ENCODE data around the gene PDE6A. TPM values are rescaled to one million over a fixed set of nuclear protein-coding genes. Genes with fewer than 3 reads are reported as not detected.

PDE6A gene
- not detected for total RNA-seq

DNA sequence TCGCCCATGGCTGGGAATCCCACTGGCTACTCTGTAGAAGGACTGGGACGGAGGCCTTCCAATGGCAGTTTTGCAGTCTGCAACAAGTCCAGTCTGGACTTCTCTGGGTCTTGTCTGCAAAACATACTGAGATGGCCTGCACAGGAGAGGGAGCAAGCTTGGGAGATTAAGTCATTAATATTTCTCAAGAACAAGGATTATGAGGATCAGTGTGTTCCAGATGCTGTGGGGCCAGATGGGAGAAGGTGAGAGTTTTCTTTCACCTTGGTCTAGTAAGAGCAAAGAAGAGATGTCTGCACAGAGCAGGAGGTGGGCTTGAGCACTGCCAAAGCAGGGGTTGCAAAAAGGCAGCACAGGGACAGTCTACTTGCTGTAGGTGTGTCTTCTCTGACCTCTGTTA lies at the start of gene PDE6A:
Gene PDE6A, minus strand, starts transcription at position 128 of the 400 bp plus-strand sequence. Its CDS starts 120 bp downstream, at position 8.
- no peak for DNase-seq

DNA sequence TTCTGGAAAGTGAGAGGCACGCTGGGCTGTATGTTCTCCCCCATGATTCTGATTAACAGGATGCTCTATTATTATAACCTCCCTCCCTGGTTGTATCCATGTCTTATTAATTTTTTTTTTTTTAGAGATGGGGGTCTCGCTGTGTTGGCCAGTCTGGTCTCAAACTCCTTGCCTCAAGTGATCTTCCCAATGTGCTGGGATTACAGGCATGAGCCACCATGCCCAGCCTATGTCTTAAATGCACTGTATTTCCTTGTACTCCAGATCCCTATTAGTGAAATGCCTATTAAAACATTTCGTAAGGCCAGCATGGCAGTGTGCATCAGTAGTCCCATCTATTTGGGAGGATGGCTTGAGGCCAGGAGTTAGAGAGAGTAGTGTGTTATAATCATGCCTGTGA lies 48.9 kb upstream of the PDE6A start:
- DNase-seq, result no peak

- peak; percentile 45 for DNase-seq
Observed at GRCh38 chr5:149990518-149991376, 46.2 kb upstream of the PDE6A start.

GRCh38 chr5:149988126-149988525 lies 43.5 kb upstream of the PDE6A start:
- no peak for DNase-seq

- DNase-seq, result no peak
Observed at GRCh38 chr5:149982505-149982904, 37.9 kb upstream of the PDE6A start.

DNA sequence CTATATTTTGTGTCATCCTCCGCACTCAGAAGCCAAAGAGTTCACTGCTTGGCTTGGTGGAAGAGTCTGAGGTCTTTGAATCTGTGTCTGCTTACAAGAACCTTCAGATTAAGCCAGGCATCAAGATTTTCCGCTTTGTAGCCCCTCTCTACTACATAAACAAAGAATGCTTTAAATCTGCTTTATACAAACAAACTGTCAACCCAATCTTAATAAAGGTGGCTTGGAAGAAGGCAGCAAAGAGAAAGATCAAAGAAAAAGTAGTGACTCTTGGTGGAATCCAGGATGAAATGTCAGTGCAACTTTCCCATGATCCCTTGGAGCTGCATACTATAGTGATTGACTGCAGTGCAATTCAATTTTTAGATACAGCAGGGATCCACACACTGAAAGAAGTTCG lies 36.6 kb upstream of the PDE6A start:
- no peak for DNase-seq

GRCh38 chr5:149979896-149980295 lies 35.3 kb upstream of the PDE6A start:
- no peak for DNase-seq

GRCh38 chr5:149975409-149975808 lies 30.8 kb upstream of the PDE6A start:
- DNase-seq, result no peak

DNA sequence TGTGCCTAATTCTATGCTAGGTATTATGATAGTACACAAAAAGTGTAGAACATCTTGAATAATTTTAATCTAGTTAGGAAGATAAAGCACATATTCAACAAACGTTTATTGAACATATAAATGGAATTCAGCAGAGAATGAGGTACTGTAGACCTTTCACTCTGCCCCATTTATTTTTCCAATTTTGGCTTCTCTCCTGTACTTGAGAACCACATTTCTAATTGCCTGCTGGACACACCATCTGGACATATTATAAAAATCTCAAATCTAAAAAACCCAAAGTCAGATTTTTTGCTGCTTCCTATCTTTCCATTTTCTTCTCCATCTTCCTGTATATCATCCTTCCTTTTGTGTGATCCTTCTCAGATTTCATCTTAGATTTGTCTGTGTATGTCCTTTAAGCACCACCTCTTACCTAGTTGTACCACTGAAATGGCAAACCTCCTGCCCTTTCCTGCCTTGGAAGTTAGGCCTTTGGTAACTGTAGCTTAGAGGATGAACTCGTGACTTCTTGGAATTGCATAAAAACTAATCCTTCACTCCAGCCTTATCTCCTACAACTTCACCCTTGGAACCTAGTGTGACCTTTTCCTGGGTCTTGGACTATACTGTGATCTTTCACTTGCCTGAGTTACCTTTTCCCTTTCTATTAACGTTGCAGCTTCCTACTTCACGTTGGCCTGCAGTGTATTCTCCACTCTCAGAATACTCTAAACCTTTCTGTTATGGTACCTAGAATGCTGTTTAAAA lies 24.8 kb upstream of the PDE6A start:
- DNase-seq, result no peak

- no peak for DNase-seq
Observed at GRCh38 chr5:149966946-149967345, 22.4 kb upstream of the PDE6A start.

DNA sequence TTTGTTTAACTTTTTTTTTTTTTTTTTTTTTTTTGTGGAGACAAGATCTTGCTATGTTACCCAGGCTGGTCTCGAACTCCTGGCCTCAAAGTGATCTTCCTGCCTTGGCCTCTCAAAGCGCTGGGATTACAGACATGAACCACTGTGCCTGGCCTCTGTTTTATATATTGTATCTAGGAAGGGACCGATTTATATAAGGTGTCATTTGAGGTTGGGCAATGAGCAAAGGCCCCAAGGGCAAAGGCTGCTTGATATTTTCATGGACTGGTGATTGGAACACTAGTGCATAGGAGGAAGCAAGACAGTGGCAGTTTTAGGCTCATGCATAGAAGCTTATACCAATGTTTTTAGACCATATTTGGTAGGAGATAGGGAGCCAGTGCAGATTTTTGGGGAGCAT lies 19.1 kb upstream of the PDE6A start:
- no peak for DNase-seq

GRCh38 chr5:149962601-149963300 lies 18.2 kb upstream of the PDE6A start:
- no peak for DNase-seq

- DNase-seq, result no peak
Observed at GRCh38 chr5:149961957-149962409, 17.4 kb upstream of the PDE6A start.

- no peak for DNase-seq
Observed at GRCh38 chr5:149961186-149961685, 16.6 kb upstream of the PDE6A start.

GRCh38 chr5:149960272-149961185 lies 15.9 kb upstream of the PDE6A start, which contains the start of gene SLC26A2:
Gene SLC26A2 (plus strand): TSS chr5:149960758. CDS start chr5:149977653, 16,895 bp downstream.
- peak; percentile 96 for DNase-seq

DNA sequence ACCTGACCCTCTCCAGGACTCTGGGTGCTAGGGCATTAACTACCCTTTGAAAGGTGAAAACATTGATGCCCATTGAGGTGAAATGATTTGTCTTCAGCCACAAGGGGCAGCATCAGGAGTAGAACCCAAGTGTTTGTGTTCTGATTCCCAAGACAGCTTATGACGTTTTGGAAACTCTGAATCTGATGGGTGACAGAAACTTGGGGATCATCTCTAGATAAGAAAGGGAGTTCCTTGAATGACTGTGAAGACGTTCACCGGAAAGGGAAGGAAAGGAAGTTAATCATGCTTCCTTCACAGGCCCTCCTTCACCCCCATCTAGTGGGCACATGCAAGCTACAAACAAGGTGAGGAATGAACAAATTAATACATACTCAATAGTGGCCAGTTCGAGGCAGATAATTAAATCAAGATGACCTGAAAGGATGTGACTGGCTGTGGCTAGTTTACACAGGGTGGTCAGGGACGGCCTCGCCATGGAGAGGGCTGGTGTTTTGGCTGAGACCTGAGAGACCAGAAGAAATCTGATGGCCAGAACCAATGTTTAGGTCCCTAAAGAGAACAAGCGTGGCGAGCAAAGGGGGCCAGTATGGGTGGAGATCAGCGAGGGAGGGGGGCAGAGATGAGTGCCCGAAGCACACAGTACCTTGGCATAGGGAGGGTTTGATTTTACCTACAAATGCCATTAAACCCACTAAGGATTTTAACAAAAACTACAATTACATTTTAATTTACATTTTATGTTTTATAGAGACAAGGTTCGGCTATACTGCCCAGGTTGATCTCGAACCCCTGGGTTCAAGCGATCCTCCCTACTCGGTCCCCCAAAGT lies 15.0 kb upstream of the PDE6A start:
- DNase-seq, result peak; percentile 14

DNA sequence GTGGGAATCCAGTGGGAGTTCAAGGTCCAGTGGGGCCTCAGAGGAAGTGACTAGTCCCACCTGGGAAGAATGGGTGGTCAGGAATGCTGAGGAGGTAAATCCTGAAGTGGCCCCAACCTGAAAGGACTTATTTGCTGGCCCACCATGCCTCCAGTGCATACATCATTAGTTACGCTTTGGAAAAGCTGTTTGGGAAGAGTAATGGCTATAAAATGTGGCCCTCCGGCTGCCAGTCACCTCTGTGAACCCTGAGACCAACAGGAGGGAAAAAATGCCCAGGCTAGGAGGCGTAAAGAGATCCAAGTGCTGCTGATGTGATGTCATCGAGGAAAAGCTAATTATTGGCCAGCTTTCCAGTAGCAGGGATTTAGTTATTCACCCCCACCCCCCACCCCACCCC lies 13.3 kb upstream of the PDE6A start:
- DNase-seq, result no peak

GRCh38 chr5:149956685-149957084 lies 12.1 kb upstream of the PDE6A start:
- DNase-seq, result no peak

- DNase-seq, result no peak
Observed at GRCh38 chr5:149954798-149955197, 10.2 kb upstream of the PDE6A start.

GRCh38 chr5:149953436-149954121 lies 9.0 kb upstream of the PDE6A start:
- no peak for DNase-seq

All from skin of body (tissue), 2 donors.